Mammary epithelial cell (primary cell): Measurements from ENCODE around the gene ZP1.

Experiments used
- EZH2 ChIP-seq: IDR thresholded peaks from 2 replicates; pipeline ENCODE4 v1.6.1; 2012; ENCODE audit warnings: low read length, inconsistent platforms, borderline replicate concordance
- TF ChIP-seq, protein P1 (sequence below), 2 donors: IDR thresholded peaks in 1 of 2; conservative IDR thresholded peaks in 1 of 2; 2 replicates each; pipeline ENCODE4 v1.5.1; 2011 to 2012; ENCODE audit warnings: inconsistent platforms in 2 of 2, low read length in 2 of 2, mild to moderate bottlenecking in 2 of 2, control low read depth in 1 of 2, low read depth in 1 of 2; ENCODE audit not compliant: insufficient read depth in 1 of 2; ENCODE audit errors: extremely low read depth in 1 of 2

DNA sequence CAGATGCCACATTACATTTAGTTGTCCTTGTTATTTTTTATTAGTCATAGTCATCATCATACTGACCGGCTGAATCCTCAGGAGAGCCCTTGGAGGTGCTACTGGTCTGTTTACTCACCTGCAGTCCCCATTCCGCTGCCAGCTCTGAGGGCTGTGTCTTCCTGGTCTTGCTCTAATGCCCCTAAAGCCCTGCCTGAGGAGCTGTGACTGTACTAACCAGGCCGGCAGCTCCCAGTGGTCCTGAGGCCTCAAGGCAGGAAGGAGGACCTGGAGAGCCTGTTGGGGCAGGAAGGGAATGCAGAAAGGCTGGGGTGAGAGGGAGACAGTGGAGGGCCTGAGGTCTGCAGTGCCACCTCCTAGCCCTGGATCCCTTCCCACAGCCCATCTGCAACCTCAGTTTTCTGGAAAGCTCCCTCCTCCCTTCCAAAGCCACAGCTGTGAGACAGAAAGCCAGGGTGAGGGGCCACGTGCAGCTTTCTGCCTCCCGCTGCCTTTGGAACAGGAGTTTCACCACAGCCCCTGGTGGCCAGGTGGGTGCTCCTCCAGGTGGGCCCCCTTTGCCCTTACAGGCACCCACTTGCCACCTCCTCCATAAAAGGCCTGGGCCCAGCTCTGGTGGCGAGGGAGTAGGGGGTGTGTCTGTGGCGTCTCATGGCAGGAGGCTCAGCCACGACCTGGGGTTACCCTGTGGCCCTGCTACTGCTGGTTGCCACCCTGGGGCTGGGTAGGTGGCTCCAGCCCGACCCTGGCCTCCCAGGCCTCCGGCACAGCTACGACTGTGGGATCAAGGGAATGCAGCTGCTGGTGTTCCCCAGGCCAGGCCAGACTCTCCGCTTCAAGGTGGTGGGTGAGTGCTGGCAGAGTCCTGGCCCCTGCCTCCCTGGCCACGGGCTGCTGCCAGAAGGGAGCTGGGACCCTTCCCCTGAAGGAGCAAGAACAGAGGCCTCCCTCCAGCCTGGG is at the start of gene ZP1:
- TF ChIP-seq, protein P1, sequence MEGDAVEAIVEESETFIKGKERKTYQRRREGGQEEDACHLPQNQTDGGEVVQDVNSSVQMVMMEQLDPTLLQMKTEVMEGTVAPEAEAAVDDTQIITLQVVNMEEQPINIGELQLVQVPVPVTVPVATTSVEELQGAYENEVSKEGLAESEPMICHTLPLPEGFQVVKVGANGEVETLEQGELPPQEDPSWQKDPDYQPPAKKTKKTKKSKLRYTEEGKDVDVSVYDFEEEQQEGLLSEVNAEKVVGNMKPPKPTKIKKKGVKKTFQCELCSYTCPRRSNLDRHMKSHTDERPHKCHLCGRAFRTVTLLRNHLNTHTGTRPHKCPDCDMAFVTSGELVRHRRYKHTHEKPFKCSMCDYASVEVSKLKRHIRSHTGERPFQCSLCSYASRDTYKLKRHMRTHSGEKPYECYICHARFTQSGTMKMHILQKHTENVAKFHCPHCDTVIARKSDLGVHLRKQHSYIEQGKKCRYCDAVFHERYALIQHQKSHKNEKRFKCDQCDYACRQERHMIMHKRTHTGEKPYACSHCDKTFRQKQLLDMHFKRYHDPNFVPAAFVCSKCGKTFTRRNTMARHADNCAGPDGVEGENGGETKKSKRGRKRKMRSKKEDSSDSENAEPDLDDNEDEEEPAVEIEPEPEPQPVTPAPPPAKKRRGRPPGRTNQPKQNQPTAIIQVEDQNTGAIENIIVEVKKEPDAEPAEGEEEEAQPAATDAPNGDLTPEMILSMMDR (conservative IDR thresholded peaks at IDR 0.05 in 1 of 2, IDR thresholded peaks at IDR 0.05 in 1 of 2; ENCODE audit: extremely low read depth in 1 of 2, insufficient read depth in 1 of 2, low read depth in 1 of 2, low read length in 2 of 2), result no peak
- no peak for TF ChIP-seq EZH2
